Measurements from ENCODE around the gene CPNE6. TPM values are rescaled to one million over a fixed set of nuclear protein-coding genes. Genes with fewer than 3 reads are reported as not detected.
A peak's percentile ranks its signal among the peaks of the same experiment; 100 is the strongest.
"Not testable (repeated sequence)": the region's sequence is repeated elsewhere in the genome, so short reads cannot be mapped to it uniquely, and the experiment has no call there.

CPNE6 gene
- total RNA-seq (1 to 10 TPM in 1 of 9 donors, under 1 TPM in 1, not detected in 7; 0.97 to 1.4 TPM), polyA plus RNA-seq (under 1 TPM; 0.07 to 0.22 (median 0.16) TPM)
- long read RNA-seq, donor 1: 0 reads
- long read RNA-seq, donor 2: 0 reads
- long read RNA-seq, donor 3: 0 reads
- long read RNA-seq, donor 4: 0 reads
- long read RNA-seq, donor 5: 0 reads
- long read RNA-seq, donor 6: 0 reads
- long read RNA-seq, donor 7: 0 reads
- long read RNA-seq, donor 8: 0 reads
- long read RNA-seq, donor 9: 0 reads
- long read RNA-seq, donor 10: 0 reads

- TF ChIP-seq POLR2A (IDR thresholded peaks at IDR 0.05): no peak
- TF ChIP-seq CTCF (IDR thresholded peaks at IDR 0.05): no peak
- Histone ChIP-seq H3K4me3 (no peak within 1 kb of the TSS), H3K27me3 (no peaks in the 10 kb centered on the region), H3K36me3 (replicated peaks in 1 of 2) (no peaks in the 10 kb centered on the region), H3K9me3 (replicated peaks in 1 of 3) (no peaks in the 10 kb centered on the region), H3K4me1 (replicated peaks in 1 of 2) (no peaks in the 10 kb centered on the region), H3K27ac (no peak within 1 kb of the TSS)
- intact Hi-C loops (cut with DNase I): no loop called here
- DNase-seq: no peak
- WGBS, 4 donors: 51 to 63% (median 58%) methylated on average over 11 to 18 of the region's 19 CpGs
Observed at GRCh38 chr14:24071144-24071697, at the start of gene CPNE6. TSS of gene CPNE6 (plus strand) at chr14:24071562. CDS start at chr14:24072937, 1,375 bp downstream.

DNA sequence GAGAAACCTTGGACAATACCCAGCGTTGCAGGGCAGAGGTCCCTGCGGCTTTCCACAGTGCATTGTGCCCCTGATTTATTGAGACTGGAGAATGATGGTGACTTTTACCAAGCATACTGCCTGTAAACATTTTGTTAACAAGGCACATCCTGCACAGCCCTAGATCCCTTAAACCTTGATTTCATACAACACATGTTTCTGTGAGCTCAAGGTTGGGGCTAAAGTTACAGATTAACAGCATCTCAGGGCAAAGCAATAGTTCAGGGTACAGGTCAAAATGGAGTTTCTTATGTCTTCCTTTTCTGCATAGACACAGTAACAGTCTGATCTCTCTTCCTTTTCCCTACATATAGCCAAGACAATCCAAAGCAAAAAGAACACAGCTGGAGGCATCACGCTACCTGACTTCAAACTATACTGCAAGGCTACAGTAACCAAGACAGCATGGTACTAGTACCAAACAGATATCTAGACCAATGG lies 46.4 kb upstream of the CPNE6 start:
- H3K4me3 ChIP-seq; H3K4me1 ChIP-seq (replicated peaks in 1 of 2); intact Hi-C loops (cut with DNase I): not testable (repeated sequence)

GRCh38 chr14:24029687-24030086 lies 41.7 kb upstream of the CPNE6 start:
- H3K4me1 ChIP-seq (replicated peaks in 1 of 2); H3K27ac ChIP-seq; H3K27me3 ChIP-seq; H3K36me3 ChIP-seq (replicated peaks in 1 of 2); H3K9me3 ChIP-seq (replicated peaks in 1 of 3); intact Hi-C loops (cut with DNase I); DNase-seq; H3K4me3 ChIP-seq: not testable (repeated sequence)
- 87 to 96% (median 92%) methylated on average over 2 to 3 of the region's 3 CpGs for WGBS, 4 donors

More for the DNA sequence above, 46.4 kb upstream of the CPNE6 start:
- H3K27ac ChIP-seq; DNase-seq; H3K9me3 ChIP-seq (replicated peaks in 1 of 3); H3K27me3 ChIP-seq; H3K36me3 ChIP-seq (replicated peaks in 1 of 2): not testable (repeated sequence)
- WGBS, 4 donors: 93 to 100% (median 95%) methylated on average over 3 of the region's 3 CpGs

- H3K4me1 ChIP-seq (replicated peaks in 1 of 2); intact Hi-C loops (cut with DNase I); DNase-seq; H3K4me3 ChIP-seq; H3K27me3 ChIP-seq; H3K36me3 ChIP-seq (replicated peaks in 1 of 2); H3K9me3 ChIP-seq (replicated peaks in 1 of 3); H3K27ac ChIP-seq: not testable (repeated sequence)
- 82 to 92% (median 90%) methylated on average over 2 of the region's 2 CpGs for WGBS, 4 donors
Observed at GRCh38 chr14:24031331-24031730, 40.0 kb upstream of the CPNE6 start.

GRCh38 chr14:24032727-24033418 lies 38.5 kb upstream of the CPNE6 start:
- WGBS, 4 donors: 53 to 74% (median 64%) methylated on average over 2 of the region's 2 CpGs

GRCh38 chr14:24035769-24036168 lies 35.6 kb upstream of the CPNE6 start:
- TF ChIP-seq CTCF (IDR thresholded peaks at IDR 0.05): peak in 1 of 6 experiments; percentile 12
- H3K36me3 ChIP-seq (replicated peaks in 1 of 2); H3K4me1 ChIP-seq (replicated peaks in 1 of 2); intact Hi-C loops (cut with DNase I); H3K9me3 ChIP-seq (replicated peaks in 1 of 3); H3K27me3 ChIP-seq: not testable (repeated sequence)
- 29 to 52% (median 41%) methylated on average over 2 to 3 of the region's 4 CpGs for WGBS, 4 donors
- DNase-seq: peak in 1 of 7 donors; percentile 13
- Histone ChIP-seq H3K27ac (peak overlapping the region in 4 of 5 donors; percentile 69 to 93 (median 83)), H3K4me3 (peak overlapping the region in 1 of 4 donors; percentile 61)

More at GRCh38 chr14:24032727-24033418, 38.5 kb upstream of the CPNE6 start:
- no peak overlapping the region for H3K27ac ChIP-seq
- intact Hi-C loops (cut with DNase I): no loop called here
- no peaks in the 10 kb centered on the region for H3K4me1 ChIP-seq (replicated peaks in 1 of 2)
- peak in 6 of 7 donors; percentile 33 to 74 (median 66) for DNase-seq
- H3K27me3 ChIP-seq: no peaks in the 10 kb centered on the region
- no peaks in the 10 kb centered on the region for H3K36me3 ChIP-seq (replicated peaks in 1 of 2)
- H3K9me3 ChIP-seq (replicated peaks in 1 of 3): no peaks in the 10 kb centered on the region
- TF ChIP-seq POLR2A (IDR thresholded peaks at IDR 0.05): no peak
- no peak overlapping the region for H3K4me3 ChIP-seq
